ENCODE data around the gene ANKRD11.

ANKRD11 gene

DNA sequence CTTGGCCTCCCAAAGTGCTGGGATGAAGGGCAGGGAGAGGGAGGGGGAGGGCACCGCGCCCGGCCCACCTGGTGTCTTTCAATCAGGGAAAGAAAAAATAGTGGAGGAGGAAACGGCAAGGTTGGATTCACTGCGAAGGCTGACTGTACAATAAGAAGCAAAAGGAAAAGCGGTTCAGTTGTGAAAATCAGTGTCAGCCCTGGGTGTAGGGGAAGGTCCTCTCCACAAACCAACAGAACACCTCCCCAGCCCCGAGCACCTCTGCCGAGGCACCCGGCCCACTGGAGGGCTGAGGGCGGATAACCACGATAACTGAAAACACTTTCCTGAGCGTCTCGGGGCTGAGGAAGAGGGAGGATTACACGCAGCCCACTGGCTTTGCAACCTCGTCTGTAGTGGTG lies 16.4 kb upstream of the ANKRD11 start:
- DNase-seq (ENCODE audit: low spot score) = no peak

DNA sequence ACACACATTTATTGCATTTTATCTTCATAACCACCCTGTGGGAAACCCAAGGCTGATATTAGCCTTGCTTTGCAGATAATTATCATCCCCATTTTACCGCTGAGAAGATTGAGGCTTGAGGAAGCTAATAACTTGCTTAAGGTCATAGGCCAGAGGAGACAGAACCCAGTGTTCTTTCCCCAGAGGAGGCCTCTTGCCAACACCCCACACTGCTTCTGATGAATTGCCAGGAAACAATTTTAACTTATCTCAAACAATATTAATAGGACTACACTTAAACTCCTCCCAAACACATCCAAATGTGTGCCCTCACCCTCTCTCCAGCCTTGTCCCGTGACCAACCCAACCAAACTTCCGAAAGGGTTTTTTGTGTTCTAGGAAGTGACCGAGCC lies 15.7 kb upstream of the ANKRD11 start:
- DNase-seq (ENCODE audit: low spot score) = no peak

DNA sequence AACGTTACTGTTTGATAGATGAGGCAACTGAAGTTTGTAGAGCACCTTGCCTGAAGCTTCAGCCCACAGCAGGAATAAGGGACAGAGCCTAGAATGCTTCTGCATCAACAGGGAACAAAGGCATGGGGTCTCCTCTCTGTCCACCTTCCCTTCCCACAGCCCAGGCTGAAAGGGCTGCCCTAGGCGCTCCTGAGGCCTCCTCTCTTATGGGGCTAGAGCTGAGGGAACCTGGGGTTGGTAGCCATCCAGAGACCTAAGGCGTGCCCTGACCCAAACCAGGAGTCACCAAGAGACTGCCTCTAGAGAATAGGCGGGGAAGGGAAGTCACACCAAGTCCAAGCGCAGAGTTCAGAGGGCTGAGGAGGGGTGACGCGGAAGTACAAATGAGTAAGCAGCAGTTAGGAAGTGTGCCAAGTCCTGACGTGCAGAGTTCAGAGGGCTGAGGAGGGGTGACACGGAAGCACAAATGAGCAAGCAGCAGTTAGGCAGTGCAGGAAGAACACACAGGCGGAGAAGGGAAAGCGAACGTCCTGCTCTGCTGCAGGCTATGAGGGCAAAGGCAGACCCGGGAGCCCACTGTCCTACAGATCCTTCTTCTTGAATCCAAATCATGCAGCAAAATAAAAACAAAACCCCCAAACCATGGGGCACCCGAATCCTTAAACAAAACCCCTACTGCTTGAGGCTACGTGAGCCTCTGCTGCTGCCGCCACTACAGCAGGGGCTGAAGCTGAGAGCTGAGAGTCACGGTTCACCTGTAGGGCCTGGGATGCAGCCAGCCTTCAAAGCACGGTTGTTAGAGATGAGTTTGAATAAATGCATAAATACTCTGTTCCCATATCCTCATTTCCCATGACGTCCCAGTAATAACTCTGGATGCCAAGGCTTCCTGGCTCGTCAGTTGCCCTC lies 15.1 kb upstream of the ANKRD11 start:
- DNase-seq (ENCODE audit: low spot score) = peak; percentile 83

DNA sequence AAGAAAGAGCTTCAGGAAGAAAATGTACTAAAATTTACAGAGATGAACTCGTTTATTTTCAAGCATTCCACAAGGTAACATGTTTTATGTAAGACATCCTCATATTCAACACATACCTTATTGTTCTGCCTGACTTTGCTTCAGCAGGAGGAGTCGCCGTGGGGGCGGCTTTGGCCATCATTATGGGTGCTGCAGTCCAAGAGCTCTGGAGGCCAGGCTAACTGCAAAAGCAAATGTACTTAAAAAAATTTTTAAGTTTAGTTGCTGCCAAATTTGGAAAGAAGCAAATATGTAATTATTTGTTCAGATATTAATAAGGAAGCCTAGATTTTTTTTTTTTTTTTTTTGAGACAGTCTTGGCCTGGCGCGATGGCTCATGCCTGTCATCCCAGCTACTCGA lies 13.7 kb upstream of the ANKRD11 start:
- DNase-seq (ENCODE audit: low spot score) = no peak

DNA sequence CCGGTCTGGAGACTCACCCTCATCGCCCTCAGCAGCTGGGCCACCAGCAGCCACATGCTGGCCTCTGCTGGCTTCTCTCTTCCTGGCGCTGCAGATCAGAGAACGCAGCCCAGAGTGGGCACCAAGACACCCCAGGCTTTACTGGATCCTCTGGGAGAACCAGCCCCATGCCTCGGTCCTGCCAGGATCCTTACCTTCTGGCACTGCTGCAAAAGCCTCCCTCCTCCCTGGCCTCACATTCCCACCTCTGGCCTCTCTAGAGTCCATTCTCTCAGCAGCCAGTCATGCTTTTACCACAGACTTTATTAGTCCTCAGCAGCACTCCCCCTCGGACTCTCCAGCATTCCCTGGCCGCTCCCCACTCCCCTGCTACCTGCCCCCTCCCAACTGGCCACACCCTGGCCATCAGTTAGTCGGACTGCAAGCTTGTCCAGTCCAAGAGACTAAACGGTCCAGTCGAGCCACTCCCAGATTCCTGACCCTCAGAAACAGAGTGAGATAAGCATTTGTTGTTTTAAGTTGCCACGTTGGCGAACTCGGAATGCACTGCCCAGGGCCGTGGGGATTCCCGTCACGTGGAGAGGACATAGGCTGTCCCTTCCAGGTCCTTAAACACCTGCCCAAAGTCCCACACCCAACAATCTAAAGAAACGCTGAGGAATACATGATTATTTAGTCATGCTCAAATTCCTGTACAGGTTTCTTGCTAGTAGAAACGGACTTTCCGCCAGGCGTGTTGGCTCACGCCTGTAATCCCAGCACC lies 11.9 kb upstream of the ANKRD11 start:
- DNase-seq (ENCODE audit: low spot score) = no peak

DNA sequence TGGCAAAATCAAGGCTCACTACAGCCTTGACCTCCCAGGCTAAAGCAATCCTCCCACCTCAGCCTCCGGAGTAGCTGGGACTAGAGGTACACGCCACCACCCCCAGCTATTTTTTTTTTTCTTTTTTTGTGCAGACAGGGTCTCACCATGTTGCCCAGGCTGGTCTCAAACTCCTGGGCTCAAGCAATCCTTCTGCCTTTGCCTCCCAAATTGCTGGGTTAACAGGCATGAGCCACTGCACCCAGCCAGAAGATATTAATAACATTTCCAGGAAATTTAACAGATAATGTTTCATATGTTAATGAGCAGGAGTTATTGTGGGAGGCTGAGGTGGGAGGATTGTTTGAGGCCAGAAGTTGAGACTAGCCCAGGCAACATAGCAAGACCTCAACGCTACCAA lies 9.4 kb upstream of the ANKRD11 start:
- no peak for DNase-seq (ENCODE audit: low spot score)

DNA sequence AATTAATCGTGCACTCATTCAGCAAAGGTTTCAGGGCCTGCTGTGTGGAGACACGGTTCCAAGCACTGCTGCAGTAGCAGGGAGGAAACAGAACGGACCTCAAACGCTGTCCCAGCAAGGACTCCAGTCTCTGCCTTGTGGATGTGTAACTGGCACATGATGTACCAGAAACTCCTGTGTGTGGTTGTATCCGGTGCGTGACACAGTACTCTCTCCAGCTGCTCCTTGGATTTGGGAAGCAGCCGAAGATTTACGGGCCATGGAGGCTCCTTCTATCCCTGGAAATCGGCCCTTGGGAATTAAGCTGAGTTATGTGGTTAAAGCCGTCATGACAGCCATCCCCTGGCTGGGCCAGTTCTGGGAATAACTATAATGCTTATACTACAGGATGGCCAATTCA lies 8.5 kb upstream of the ANKRD11 start:
- no peak for DNase-seq (ENCODE audit: low spot score)

DNA sequence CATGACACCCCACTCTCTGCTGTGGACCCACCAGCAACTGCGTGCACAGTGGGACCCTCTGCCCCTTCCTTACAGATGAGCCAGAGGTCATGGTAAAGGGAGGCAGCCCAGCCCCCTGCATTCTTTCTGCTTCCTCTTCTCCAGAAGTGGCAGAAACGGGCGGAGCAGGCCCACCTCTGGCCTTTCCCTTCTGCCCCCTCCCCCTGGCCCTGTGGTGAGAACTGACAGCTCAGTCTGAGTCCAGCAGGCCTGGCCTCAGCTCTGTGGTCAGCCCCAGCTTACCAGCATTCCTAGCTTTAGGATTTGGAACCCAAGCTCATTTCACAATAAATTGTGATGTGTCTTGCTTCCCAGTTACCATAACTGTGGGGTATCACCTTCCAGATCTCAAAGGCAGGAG lies 4.8 kb upstream of the ANKRD11 start:
- peak; percentile 85 for DNase-seq (ENCODE audit: low spot score)

DNA sequence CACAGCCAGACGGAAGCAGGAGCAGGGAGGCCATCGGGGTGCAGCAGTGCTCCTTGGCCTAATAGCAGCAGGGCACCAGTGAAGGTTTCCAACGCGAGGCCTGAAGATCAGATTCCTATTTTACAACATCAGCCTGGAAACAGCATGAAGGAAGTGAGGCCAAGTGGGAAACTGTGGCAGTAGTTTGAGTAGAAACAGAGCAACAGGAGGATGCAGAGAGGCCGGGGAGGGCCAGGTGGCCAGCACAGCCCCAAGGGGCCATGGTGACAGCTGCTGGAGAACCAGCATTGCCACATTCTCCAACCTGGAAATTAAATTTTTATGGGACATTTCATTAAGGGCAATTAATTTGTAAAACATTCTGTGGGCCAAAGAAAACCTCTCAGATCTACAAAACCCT lies 3.4 kb upstream of the ANKRD11 start:
- DNase-seq (ENCODE audit: low spot score) = no peak

DNA sequence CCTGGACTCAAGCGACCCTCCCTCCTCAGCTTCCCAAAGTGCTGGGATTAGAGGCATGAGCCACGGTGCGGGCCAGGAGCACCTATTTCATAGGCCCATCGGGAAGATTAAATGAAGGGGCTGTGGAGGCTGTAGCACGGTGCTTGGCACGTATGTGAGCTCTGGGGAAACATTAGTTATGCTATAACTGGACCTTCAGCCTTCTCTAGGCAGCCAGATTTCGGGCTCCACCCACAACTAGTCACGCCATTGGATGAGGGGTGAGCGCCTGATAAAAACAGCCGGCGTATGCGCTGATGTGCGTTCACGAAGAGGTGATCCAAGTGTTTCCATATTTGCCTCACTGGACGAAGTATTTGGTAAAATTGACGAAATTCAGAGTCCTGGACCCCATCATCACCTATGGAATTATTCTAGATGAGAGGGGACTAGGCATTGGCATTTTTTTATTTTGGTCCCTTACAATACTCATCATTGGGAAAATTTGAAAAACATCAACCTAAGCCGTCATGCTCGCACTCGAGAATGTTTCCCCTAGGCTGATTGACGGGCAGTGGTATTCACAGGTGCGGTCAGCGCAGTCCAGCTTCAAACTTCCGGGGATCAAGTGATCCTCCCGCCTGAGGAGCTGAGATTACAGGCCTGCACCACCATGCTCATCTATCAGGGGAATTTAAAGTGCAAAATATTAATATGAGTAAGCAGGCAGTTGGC lies 1.8 kb upstream of the ANKRD11 start:
- DNase-seq (ENCODE audit: low spot score) = no peak

DNA sequence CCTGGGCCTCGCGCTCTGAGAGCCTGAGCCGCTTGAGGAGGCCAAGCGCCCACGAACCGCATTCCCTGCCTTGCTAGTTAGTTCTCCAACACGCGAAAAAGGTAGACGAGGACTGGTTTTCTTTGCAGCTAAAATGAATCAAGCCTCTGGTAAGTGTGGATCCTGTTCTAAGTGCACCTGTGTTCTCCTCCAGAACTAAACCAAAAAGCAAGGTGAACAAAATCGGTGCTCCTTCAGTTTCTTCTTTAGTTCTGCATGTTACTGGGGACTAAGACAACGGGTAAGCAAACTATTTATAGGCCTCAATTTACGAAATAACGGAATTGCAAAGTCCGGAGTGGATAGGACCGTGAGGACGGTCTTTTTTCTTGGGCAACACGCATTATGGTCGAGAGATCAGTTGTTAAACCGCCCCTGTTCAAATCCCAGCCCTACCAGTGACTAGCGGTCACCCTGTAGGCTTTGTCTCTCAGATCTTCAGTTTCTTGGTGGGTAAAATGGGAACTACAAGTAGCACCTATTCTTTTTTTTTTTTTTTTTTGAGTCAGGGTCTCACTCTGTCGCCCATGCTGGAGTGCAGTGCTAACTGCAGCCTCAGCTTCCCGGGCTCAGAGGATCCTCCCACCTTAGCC lies 993 bp upstream of the ANKRD11 start:
- DNase-seq (ENCODE audit: low spot score) = peak; percentile 46

DNA sequence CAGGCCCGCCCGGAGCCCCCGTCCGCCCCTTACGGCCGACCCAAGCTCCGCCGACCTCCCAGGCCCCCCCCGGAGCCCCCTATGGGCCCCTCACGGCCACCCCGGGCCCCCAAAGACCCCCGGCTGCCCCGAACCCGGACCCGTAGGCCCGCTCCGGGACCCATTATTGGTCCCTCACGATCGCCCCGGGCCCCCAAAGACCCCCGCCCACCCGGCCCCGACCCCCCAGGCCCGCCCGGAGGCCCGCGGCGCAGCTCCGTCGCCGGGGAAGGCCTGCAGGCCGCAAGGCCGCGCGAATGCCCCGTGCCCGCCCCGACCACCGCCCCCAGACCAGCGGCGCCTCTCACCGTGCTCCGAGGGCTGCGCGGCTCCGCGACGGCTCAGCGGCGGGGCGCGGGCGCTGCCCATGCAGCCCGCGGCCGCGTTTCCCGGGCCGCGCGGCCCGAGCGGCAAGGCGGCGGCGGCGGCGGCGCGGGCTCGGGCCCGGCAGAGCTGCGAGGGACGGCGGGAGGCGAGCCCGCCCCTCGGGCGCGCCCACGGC lies 393 bp downstream of the ANKRD11 start:
- DNase-seq (ENCODE audit: low spot score) = no peak

DNA sequence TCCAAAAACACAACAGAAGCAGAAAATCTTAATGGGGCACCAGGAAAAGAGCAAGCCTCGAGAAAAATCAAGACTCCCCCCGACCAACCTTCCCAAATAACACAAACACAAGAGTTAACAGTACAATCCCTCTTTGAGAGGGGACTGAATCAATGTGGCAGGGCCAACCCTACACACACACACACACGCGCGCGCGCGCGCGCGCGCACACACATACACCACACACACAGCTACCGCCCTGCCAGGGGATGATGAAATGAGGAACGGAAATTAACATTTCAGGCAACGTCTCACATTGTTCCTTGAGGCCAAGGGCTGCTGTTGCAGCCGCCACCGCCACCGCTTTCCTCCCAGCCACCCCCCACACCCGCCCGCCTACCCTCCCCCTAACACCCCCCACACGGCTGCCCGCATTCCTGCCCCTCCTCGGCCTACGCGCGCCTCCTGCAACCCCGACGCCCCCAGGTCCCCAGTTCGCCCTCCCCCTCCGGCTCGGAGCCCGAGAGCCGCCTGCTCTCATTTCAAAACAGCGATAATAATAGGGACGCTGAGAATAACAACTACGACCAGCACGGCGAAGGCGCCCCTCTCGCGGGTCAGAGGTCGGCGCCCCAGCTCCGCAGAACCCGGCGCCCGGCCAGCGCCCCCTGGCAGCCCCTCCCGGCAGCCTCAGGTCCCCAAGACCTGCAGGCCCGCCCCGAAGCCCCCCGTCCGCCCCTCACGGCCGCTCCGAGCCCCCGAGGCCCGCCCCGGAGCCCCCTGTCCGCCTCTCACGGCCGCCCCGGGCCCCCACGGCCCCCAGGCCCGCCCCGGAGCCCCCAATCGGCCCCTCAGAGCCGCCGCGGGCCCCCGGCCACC lies 1.1 kb downstream of the ANKRD11 start:
- peak; percentile 86 for DNase-seq (ENCODE audit: low spot score)

DNA sequence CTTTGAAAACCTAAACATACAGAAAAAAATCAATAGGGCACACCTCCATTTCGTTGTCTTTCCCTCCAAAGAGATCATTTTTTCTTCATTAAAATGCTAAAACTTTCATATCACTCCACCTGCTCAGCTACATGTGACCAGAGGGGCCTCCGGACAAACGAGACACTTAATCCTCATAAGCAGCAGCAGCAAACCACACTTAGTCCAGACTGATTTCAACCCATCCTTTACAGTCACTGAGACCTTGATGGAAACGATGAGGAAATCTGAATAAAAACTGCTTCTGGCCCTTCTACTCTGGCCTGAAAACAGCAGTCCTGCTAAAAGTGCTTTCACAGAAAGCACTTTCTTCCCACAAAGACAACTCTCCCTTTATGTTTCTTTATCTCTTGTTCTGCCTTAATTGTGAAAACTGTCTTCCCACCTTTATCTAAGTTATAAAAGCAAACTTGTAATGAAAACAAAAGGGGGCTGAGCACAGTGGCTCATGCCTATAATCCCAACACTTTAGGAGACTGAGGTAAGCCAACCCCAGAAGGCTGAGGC lies 4.6 kb downstream of the ANKRD11 start:
- no peak for DNase-seq (ENCODE audit: low spot score)

DNA sequence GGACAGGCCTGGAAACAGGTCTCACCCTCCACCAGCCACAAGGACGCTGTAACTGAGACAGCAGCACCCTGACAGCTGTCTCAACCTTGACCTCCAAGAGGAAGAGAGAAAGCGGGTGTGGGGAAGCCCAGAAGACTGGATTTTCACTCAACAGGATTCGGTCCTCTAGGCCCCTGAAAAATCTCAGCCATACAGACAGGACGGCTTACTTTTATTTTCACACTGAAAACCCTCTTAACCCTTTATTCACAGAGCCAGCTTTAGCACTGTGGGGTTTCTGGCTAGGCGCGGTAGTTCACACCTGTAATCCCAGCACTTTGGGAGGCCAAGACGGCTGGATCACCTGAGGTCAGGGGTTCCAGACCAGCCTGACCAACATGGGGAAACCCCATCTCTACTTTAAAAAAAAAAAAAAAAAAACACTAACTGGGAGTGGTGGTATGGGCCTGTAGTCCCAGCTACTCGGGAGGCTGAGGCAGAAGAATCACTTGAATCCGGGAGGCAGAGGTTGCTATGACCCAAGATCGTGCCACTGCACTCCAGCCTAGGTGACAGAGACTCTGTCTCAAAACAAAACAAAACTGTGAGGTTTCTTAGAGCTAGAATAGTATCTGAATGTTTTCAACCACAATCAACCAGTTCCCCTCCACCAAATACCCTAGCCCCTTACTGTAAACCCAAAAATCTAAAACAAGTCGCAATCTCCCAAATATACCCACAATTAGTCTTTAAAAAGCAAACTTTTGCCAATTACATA lies 5.3 kb downstream of the ANKRD11 start:
- no peak for DNase-seq (ENCODE audit: low spot score)

DNA sequence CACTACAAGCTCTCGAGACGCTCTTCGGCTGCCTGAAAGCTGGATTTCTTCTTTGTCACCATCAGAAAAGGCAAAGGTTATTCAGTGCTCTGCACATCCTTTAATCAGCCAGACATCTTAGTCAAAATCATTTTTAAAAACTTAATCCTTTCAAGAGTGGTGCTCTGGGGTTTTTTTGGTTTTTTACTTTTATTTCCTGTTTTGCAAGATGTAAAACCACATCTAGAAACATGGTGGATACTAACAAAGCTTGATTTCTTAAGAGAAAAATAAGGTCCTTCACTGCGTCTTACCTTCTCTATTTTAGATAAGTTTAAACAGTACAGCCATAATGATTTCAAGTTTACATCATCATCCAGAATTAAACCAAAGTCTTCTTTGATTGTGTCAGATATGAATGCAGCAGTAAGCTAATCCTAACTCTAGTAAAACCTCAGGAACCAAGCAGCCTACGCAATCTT lies 6.3 kb downstream of the ANKRD11 start:
- no peak for DNase-seq (ENCODE audit: low spot score)

DNA sequence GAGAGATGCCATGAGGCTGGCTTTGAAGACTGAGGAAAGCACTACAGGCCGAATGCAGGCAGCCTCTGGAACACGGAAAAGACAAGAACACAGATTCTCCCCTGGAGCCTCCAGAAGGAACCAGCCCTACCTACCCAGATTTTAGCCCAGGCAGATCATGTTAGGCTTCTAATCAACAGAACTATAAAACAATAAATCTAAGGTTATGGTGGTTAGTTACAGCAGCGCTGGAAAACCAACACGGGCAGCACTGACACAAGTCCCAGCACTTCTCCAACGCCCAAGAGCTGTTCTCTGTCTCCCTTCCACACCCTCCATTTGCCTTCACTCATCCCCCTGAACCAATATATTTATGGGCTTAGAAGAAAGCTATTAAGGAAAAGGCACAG lies 7.5 kb downstream of the ANKRD11 start:
- DNase-seq (ENCODE audit: low spot score) = no peak

DNA sequence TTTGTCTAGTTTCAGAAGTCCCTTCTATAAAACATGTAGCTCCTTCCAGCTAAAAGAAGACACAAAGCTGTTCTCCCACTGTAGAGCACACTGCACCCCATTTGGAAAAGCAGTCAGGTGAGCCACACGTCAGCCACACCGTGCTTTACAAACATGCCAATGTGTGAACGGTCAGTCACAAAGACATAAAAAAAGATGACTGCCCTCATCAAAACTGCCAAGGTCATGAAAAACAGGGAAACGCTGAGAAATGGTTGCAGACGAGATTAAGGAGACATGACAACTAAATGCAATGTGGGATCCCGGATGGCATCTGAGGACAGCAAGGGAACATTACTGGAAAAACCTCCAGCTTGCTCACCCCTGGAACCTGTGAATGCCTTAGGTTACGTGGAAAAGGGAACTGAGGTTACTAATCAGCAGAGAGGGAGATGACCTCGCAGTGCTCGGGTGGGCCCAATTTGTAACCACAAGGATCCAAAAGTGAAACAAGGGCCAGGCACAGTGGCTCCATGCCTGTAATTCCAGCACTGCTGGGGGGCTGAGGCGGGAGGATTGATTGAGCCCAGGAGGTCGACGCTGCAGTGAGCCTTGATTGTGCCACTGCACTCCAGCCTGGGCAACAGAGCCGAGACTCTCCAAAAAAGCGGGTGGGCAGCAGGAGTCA lies 8.1 kb downstream of the ANKRD11 start:
- DNase-seq (ENCODE audit: low spot score) = no peak

DNA sequence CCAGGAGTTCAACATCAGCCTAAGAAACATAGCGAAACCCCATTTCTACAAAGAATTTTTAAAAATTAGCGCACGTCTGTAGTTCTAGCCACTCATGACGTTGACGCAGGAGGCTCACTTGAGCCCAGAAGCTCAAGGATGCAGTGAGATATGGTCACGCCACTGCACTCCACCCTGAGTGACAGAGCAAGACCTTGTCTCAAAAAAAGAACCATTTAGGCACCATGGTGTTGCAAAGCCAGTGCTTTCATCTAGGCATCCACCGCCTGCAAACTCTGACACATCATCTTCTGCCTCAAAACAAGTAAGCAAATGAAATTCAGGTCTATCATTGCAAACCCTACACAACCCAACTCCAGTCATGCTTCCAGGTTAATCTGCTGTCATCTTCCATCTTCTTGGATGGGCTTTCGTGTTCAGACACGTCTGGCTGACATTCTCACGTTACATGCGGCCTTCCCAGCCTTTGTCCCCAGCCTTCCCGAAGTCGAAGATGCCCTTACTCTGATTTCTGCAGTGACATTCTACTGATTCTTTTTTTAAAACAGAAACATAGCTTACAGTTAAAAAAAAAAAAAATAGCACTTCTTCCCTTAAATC lies 8.9 kb downstream of the ANKRD11 start:
- no peak for DNase-seq (ENCODE audit: low spot score)
